Measurements from ENCODE around the gene ADAMTS16. TPM values are rescaled to one million over a fixed set of nuclear protein-coding genes. Genes with fewer than 3 reads are reported as not detected.

ADAMTS16 gene, protein sequence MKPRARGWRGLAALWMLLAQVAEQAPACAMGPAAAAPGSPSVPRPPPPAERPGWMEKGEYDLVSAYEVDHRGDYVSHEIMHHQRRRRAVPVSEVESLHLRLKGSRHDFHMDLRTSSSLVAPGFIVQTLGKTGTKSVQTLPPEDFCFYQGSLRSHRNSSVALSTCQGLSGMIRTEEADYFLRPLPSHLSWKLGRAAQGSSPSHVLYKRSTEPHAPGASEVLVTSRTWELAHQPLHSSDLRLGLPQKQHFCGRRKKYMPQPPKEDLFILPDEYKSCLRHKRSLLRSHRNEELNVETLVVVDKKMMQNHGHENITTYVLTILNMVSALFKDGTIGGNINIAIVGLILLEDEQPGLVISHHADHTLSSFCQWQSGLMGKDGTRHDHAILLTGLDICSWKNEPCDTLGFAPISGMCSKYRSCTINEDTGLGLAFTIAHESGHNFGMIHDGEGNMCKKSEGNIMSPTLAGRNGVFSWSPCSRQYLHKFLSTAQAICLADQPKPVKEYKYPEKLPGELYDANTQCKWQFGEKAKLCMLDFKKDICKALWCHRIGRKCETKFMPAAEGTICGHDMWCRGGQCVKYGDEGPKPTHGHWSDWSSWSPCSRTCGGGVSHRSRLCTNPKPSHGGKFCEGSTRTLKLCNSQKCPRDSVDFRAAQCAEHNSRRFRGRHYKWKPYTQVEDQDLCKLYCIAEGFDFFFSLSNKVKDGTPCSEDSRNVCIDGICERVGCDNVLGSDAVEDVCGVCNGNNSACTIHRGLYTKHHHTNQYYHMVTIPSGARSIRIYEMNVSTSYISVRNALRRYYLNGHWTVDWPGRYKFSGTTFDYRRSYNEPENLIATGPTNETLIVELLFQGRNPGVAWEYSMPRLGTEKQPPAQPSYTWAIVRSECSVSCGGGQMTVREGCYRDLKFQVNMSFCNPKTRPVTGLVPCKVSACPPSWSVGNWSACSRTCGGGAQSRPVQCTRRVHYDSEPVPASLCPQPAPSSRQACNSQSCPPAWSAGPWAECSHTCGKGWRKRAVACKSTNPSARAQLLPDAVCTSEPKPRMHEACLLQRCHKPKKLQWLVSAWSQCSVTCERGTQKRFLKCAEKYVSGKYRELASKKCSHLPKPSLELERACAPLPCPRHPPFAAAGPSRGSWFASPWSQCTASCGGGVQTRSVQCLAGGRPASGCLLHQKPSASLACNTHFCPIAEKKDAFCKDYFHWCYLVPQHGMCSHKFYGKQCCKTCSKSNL
- polyA plus RNA-seq (2013), result 2.9 and 3.1 TPM in 2 replicates

DNA sequence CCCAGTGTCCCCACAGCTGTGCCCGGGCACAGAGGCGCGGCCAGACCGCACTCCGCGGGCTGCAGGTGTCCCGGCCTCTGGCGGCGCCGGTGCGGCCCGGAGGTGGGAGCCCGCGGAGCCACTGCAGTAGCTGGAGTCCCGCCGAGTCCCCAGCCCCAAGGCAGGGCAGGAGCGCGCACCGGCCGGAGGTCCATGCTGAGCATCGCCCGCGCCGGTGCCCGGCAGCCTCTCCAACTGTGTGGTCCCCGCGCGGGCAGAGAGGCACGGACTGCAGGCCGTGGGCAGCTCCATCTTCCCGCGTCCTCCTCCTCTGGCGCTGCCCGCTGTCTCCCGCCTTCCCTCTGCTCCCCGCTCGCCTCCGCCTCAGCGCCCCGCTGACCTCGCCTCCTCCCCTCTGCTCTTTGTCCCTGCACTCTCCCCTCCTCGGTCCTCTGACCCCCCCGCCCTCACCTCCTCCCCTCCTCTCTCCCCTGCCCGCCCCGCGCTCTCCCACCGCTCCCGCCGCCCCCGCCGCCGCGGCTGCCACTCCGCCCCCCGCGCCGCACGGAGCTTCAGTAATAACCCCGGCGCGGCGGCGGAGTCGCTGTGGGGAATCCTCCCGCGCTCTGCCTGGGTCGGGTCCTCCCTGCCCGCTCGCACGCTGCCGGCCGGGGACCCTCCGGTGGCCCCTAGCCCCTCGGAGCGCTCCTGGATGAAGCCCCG is at the start of gene ADAMTS16:
ADAMTS16 (plus strand) TSS at position 554 of the 702 bp plus-strand sequence; CDS start at position 692, 138 bp downstream.
- H2BK12ac ChIP-seq (ENCODE audit: low read length), result no peak within 1 kb of the TSS
- peaks cover 22% of the 10 kb centered on the region for H3K27me3 ChIP-seq (ENCODE audit: insufficient read depth, low read length)
- H4K91ac ChIP-seq (ENCODE audit: low read depth, low read length), result no peak within 1 kb of the TSS
- peaks cover 2% of the 10 kb centered on the region for H3K79me2 ChIP-seq (ENCODE audit: control insufficient read depth, insufficient read depth, low read length, poor library complexity)
- H3K9ac ChIP-seq (ENCODE audit: low read length), result peak within 1 kb of the TSS; percentile 50
- peak within 1 kb of the TSS; percentile 64 for H3K18ac ChIP-seq (ENCODE audit: low read length)
- H3K9me3 ChIP-seq (ENCODE audit: insufficient read depth, low read depth, low read length), result peaks cover 2% of the 10 kb centered on the region
- peaks cover 8 to 13% of the 10 kb centered on the region in 2 experiments for H3K4me1 ChIP-seq (ENCODE audit: control insufficient read depth in 1 of 2, insufficient read depth in 2 of 2, low read length in 2 of 2)
- H3K23ac ChIP-seq (ENCODE audit: low read length), result no peak within 1 kb of the TSS
- no peak within 1 kb of the TSS for H3K14ac ChIP-seq (ENCODE audit: low read length)
- no peaks in the 10 kb centered on the region for H3K36me3 ChIP-seq (ENCODE audit: control insufficient read depth in 1 of 2, insufficient read depth in 2 of 2, low read length in 2 of 2)
- H3K79me1 ChIP-seq (ENCODE audit: low read length), result peaks cover 5% of the 10 kb centered on the region
- no peak within 1 kb of the TSS for H3K4ac ChIP-seq (ENCODE audit: low read depth, low read length)
- no peak within 1 kb of the TSS for H4K12ac ChIP-seq (ENCODE audit: low read depth, low read length)
- H3K27ac ChIP-seq (ENCODE audit: low read depth, low read length), result no peak within 1 kb of the TSS
- peak within 1 kb of the TSS; percentile 20 for H4K8ac ChIP-seq (ENCODE audit: low read depth, low read length)
- H3K4me3 ChIP-seq (ENCODE audit: low read depth, low read length), result peak within 1 kb of the TSS; percentile 69
- no peak within 1 kb of the TSS for H2AK5ac ChIP-seq (ENCODE audit: low read length)
- no CpG with 5 or more reads among the region's 76 CpGs for WGBS (ENCODE audit: extremely low coverage, insufficient coverage, insufficient read length)
- peak within 1 kb of the TSS; percentile 46 for H2BK120ac ChIP-seq (ENCODE audit: insufficient read depth, low read length, poor library complexity)
- H3K4me2 ChIP-seq (ENCODE audit: low read length), result peak within 1 kb of the TSS; percentile 99
- H2BK5ac ChIP-seq (ENCODE audit: low read depth, low read length, poor library complexity), result no peak within 1 kb of the TSS
- DNase-seq, result no peak
- H2AFZ ChIP-seq (ENCODE audit: insufficient read depth, low read length, poor library complexity), result peak within 1 kb of the TSS; percentile 11

DNA sequence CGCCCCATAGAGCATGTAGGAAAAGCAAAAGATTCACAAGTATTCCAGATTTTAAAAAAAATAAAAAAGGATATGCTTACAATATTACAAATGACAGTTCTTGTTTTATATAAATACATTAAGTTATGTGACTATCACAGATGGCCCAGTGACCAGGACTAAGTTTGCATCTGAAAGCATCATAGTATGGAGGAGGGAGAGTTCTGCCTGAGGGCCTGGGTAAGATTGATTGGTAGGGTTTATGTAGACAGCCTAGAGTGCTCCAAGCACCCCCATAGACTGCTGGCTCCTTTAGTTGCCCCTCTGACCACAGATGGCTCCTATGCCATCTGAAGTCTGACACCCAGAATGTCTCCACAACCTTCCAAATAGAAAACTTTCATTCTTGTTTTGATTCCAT is 48.0 kb upstream of the ADAMTS16 start:
- Histone ChIP-seq H2AFZ (ENCODE audit: insufficient read depth, low read length, poor library complexity) (no peak overlapping the region), H3K18ac (ENCODE audit: low read length) (no peak overlapping the region), H3K9me3 (ENCODE audit: insufficient read depth, low read depth, low read length) (no peaks in the 10 kb centered on the region), H2BK120ac (ENCODE audit: insufficient read depth, low read length, poor library complexity) (no peak overlapping the region), H3K4me2 (ENCODE audit: low read length) (no peak overlapping the region), H3K27ac (ENCODE audit: low read depth, low read length) (no peak overlapping the region), H3K36me3 (ENCODE audit: control insufficient read depth in 1 of 2, insufficient read depth in 2 of 2, low read length in 2 of 2) (no peaks in the 10 kb centered on the region), H3K27me3 (ENCODE audit: insufficient read depth, low read length) (no peaks in the 10 kb centered on the region), H3K23ac (ENCODE audit: low read length) (no peak overlapping the region), H2BK5ac (ENCODE audit: low read depth, low read length, poor library complexity) (no peak overlapping the region), H3K79me2 (ENCODE audit: control insufficient read depth, insufficient read depth, low read length, poor library complexity) (no peaks in the 10 kb centered on the region), H3K4me1 (ENCODE audit: control insufficient read depth in 1 of 2, insufficient read depth in 2 of 2, low read length in 2 of 2) (no peaks in the 10 kb centered on the region), H3K14ac (ENCODE audit: low read length) (no peak overlapping the region), H3K79me1 (ENCODE audit: low read length) (no peaks in the 10 kb centered on the region), H3K9ac (ENCODE audit: low read length) (peak overlapping the region; percentile 13), H4K91ac (ENCODE audit: low read depth, low read length) (no peak overlapping the region), H4K12ac (ENCODE audit: low read depth, low read length) (no peak overlapping the region), H2BK12ac (ENCODE audit: low read length) (no peak overlapping the region), H4K8ac (ENCODE audit: low read depth, low read length) (no peak overlapping the region), H3K4me3 (ENCODE audit: low read depth, low read length) (no peak overlapping the region), H3K4ac (ENCODE audit: low read depth, low read length) (no peak overlapping the region), H2AK5ac (ENCODE audit: low read length) (no peak overlapping the region)
- WGBS (ENCODE audit: extremely low coverage, insufficient coverage, insufficient read length), result no CpG with 5 or more reads among the region's 1 CpG
- no peak for DNase-seq

DNA sequence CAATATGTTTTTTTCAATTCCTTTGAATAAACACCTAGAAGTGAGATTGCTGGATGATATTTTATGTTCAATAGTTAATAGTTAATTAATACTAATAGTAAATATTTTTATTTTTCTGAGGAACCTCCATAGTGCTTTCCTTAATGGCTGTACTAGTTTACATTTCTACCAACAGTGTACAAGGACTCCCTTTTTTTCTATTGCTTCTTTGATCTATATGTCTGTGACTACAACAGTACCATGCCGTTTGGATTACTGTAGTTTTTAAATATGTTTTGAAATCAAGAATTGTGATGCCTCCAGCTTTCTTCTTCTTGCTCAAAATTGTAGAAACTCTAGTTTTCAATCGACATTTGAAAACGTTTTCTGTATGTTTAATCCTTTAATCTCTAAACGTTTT is 39.5 kb upstream of the ADAMTS16 start:
- no peaks in the 10 kb centered on the region for H3K4me1 ChIP-seq (ENCODE audit: control insufficient read depth in 1 of 2, insufficient read depth in 2 of 2, low read length in 2 of 2)
- no peak overlapping the region for H2BK120ac ChIP-seq (ENCODE audit: insufficient read depth, low read length, poor library complexity)
- H3K9me3 ChIP-seq (ENCODE audit: insufficient read depth, low read depth, low read length), result no peaks in the 10 kb centered on the region
- no peak overlapping the region for H3K27ac ChIP-seq (ENCODE audit: low read depth, low read length)
- no peak overlapping the region for H2AK5ac ChIP-seq (ENCODE audit: low read length)
- no peak overlapping the region for H3K18ac ChIP-seq (ENCODE audit: low read length)
- H3K23ac ChIP-seq (ENCODE audit: low read length), result no peak overlapping the region
- H3K4ac ChIP-seq (ENCODE audit: low read depth, low read length), result no peak overlapping the region
- no peak overlapping the region for H4K8ac ChIP-seq (ENCODE audit: low read depth, low read length)
- DNase-seq, result no peak
- H2BK12ac ChIP-seq (ENCODE audit: low read length), result no peak overlapping the region
- H3K4me2 ChIP-seq (ENCODE audit: low read length), result no peak overlapping the region
- no peaks in the 10 kb centered on the region for H3K36me3 ChIP-seq (ENCODE audit: control insufficient read depth in 1 of 2, insufficient read depth in 2 of 2, low read length in 2 of 2)
- no peak overlapping the region for H2AFZ ChIP-seq (ENCODE audit: insufficient read depth, low read length, poor library complexity)
- H3K27me3 ChIP-seq (ENCODE audit: insufficient read depth, low read length), result no peaks in the 10 kb centered on the region
- no peaks in the 10 kb centered on the region for H3K79me2 ChIP-seq (ENCODE audit: control insufficient read depth, insufficient read depth, low read length, poor library complexity)
- no peak overlapping the region for H2BK5ac ChIP-seq (ENCODE audit: low read depth, low read length, poor library complexity)
- H3K79me1 ChIP-seq (ENCODE audit: low read length), result no peaks in the 10 kb centered on the region
- no peak overlapping the region for H3K14ac ChIP-seq (ENCODE audit: low read length)
- no CpG with 5 or more reads among the region's 4 CpGs for WGBS (ENCODE audit: extremely low coverage, insufficient coverage, insufficient read length)
- no peak overlapping the region for H4K12ac ChIP-seq (ENCODE audit: low read depth, low read length)
- no peak overlapping the region for H4K91ac ChIP-seq (ENCODE audit: low read depth, low read length)
- H3K4me3 ChIP-seq (ENCODE audit: low read depth, low read length), result no peak overlapping the region
- no peak overlapping the region for H3K9ac ChIP-seq (ENCODE audit: low read length)

DNA sequence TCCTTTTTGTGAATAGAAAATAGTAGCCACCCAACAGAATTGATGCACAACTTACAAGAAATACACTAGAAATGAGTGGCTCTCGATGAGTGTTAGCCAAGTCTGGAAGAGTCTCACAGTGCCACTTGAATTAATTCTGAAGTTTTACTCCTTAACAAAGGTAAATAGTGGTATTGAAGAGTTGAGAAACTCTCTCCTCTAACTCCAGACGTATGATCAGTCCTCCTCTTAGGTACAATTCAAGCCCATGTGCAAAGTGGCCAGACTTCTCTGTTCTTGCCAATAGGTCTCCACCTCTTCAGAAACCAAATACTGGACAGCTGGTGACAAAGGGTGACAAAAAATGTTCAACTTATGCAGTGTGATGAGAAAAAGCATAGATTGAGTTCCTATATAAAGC is 38.5 kb upstream of the ADAMTS16 start:
- Histone ChIP-seq H3K4me3 (ENCODE audit: low read depth, low read length) (no peak overlapping the region), H3K4me1 (ENCODE audit: control insufficient read depth in 1 of 2, insufficient read depth in 2 of 2, low read length in 2 of 2) (no peaks in the 10 kb centered on the region), H3K9ac (ENCODE audit: low read length) (no peak overlapping the region), H3K27me3 (ENCODE audit: insufficient read depth, low read length) (no peaks in the 10 kb centered on the region), H3K36me3 (ENCODE audit: control insufficient read depth in 1 of 2, insufficient read depth in 2 of 2, low read length in 2 of 2) (no peaks in the 10 kb centered on the region), H3K9me3 (ENCODE audit: insufficient read depth, low read depth, low read length) (no peaks in the 10 kb centered on the region), H2AK5ac (ENCODE audit: low read length) (no peak overlapping the region), H3K79me2 (ENCODE audit: control insufficient read depth, insufficient read depth, low read length, poor library complexity) (no peaks in the 10 kb centered on the region), H2BK12ac (ENCODE audit: low read length) (no peak overlapping the region), H3K23ac (ENCODE audit: low read length) (no peak overlapping the region), H3K27ac (ENCODE audit: low read depth, low read length) (no peak overlapping the region), H3K79me1 (ENCODE audit: low read length) (no peaks in the 10 kb centered on the region), H3K4ac (ENCODE audit: low read depth, low read length) (no peak overlapping the region), H3K14ac (ENCODE audit: low read length) (no peak overlapping the region), H2BK5ac (ENCODE audit: low read depth, low read length, poor library complexity) (no peak overlapping the region), H4K91ac (ENCODE audit: low read depth, low read length) (no peak overlapping the region), H4K12ac (ENCODE audit: low read depth, low read length) (no peak overlapping the region), H3K18ac (ENCODE audit: low read length) (no peak overlapping the region), H3K4me2 (ENCODE audit: low read length) (no peak overlapping the region), H4K8ac (ENCODE audit: low read depth, low read length) (no peak overlapping the region), H2AFZ (ENCODE audit: insufficient read depth, low read length, poor library complexity) (no peak overlapping the region), H2BK120ac (ENCODE audit: insufficient read depth, low read length, poor library complexity) (no peak overlapping the region)
- no peak for DNase-seq
- WGBS (ENCODE audit: extremely low coverage, insufficient coverage, insufficient read length), result no CpG with 5 or more reads among the region's 2 CpGs

Data from trophoblast cell (in vitro differentiated cells and primary cell).